Hepatocyte (in vitro differentiated cells): ENCODE measurements around the gene TULP4. TPM values are rescaled to one million over a fixed set of nuclear protein-coding genes. Genes with fewer than 3 reads are reported as not detected.

ENCODE experiments used
- DNase-seq: peaks from one replicate; pipeline ENCODE4 v3.0.0-alpha.2; 2016; ENCODE audit warnings: low spot score
- H2AFZ ChIP-seq: fragments of 200-600 bp; sonication (generic); 2 replicates; pipeline ENCODE4 v1.6.0; 2016; ENCODE audit warnings: antibody characterized with exemption, mild to moderate bottlenecking
- H3K27ac ChIP-seq: fragments of 200-600 bp; sonication (generic); 2 replicates; pipeline ENCODE4 v1.5.1; 2016; ENCODE audit warnings: mild to moderate bottlenecking
- H3K27me3 ChIP-seq: fragments of 200-600 bp; sonication (generic); 2 replicates; pipeline ENCODE4 v1.6.1; 2016
- H3K36me3 ChIP-seq: fragments of 200-600 bp; sonication (generic); replicated peaks from 2 replicates; pipeline ENCODE4 v1.5.1; 2016; ENCODE audit warnings: low read depth; ENCODE audit not compliant: insufficient read depth
- H3K4me1 ChIP-seq: fragments of 200-600 bp; sonication (generic); 2 replicates; pipeline ENCODE4 v1.5.1; 2016; ENCODE audit warnings: mild to moderate bottlenecking, moderate library complexity; ENCODE audit not compliant: insufficient read depth
- H3K4me2 ChIP-seq: fragments of 200-600 bp; sonication (generic); 2 replicates; pipeline ENCODE4 v1.6.0; 2016
- H3K4me3 ChIP-seq: fragments of 200-600 bp; sonication (generic); 2 replicates; pipeline ENCODE4 v1.5.1; 2016; ENCODE audit warnings: mild to moderate bottlenecking
- H3K79me2 ChIP-seq: fragments of 200-600 bp; sonication (generic); 2 replicates; pipeline ENCODE4 v1.6.0; 2017; ENCODE audit warnings: mild to moderate bottlenecking
- H3K9me2 ChIP-seq: fragments of 200-600 bp; sonication (generic); replicated peaks from 2 replicates; pipeline ENCODE4 v1.6.0; 2017; ENCODE audit warnings: mild to moderate bottlenecking; ENCODE audit not compliant: insufficient read depth
- H3K9me3 ChIP-seq: fragments of 200-600 bp; sonication (generic); 2 replicates; pipeline ENCODE4 v1.5.1; 2016; ENCODE audit warnings: low read depth, mild to moderate bottlenecking
- H4K20me1 ChIP-seq: fragments of 200-600 bp; sonication (generic); 2 replicates; pipeline ENCODE4 v1.6.0; 2016; ENCODE audit warnings: mild to moderate bottlenecking; ENCODE audit not compliant: insufficient read depth, poor library complexity, severe bottlenecking
- CTCF ChIP-seq: fragments of 200-600 bp; sonication (generic); IDR thresholded peaks from 2 replicates; pipeline ENCODE4 v1.5.1; 2016; ENCODE audit warnings: antibody characterized with exemption, mild to moderate bottlenecking; ENCODE audit not compliant: poor library complexity
- EZH2 ChIP-seq: fragments of 200-600 bp; sonication (generic); IDR thresholded peaks from 2 replicates; pipeline ENCODE4 v1.6.1; 2016; ENCODE audit warnings: antibody characterized with exemption, mild to moderate bottlenecking, borderline replicate concordance
- EZH2phosphoT487 ChIP-seq: fragments of 200-600 bp; sonication (generic); IDR thresholded peaks from one replicate; pipeline ENCODE4 v1.6.1; 2018; ENCODE audit warnings: antibody characterized with exemption, mild to moderate bottlenecking, low read depth, moderate library complexity; ENCODE audit not compliant: unreplicated experiment, severe bottlenecking
- WGBS: methylation state at CpG from one replicate; pipeline ENCODE4 v1.1.6; 2016; ENCODE audit warnings: low lambda C conversion rate; ENCODE audit errors: missing lambda C conversion rate; 5-methylcytosine and 5-hydroxymethylcytosine counted together
- polyA plus RNA-seq: library from polyadenylated mRNA; unstranded; fragments of >200 nt; fragmentation: Nextera tagmentation; extraction: Ambion mirVana; gene quantifications from 2 replicates; pipeline ENCODE4 v1.2.1, GENCODE V29; 2016
- total RNA-seq: library from RNA; depleted of rRNA; stranded (reverse); fragments of >200 nt; gene quantifications from 2 replicates; pipeline ENCODE4 v1.2.3, GENCODE V29; 2014

The TULP4 gene
- total and polyA plus RNA-seq, 2 experiments from 2014 or later = 30.1 to 129 TPM

- no peak for DNase-seq
- TF ChIP-seq EZH2 = no peak
- TF ChIP-seq EZH2phosphoT487 = no peak
- TF ChIP-seq CTCF = no peak
- H3K79me2 ChIP-seq = no peaks in the 10 kb centered on the region
- no peaks in the 10 kb centered on the region for H3K9me3 ChIP-seq
- no peak overlapping the region for H3K4me2 ChIP-seq
- no peak overlapping the region for H2AFZ ChIP-seq
- WGBS = 78% methylated on average over 2 of the region's 2 CpGs
- H3K4me3 ChIP-seq = no peak overlapping the region
- H3K4me1 ChIP-seq = peaks cover 3% of the 10 kb centered on the region
- no peak overlapping the region for H3K27ac ChIP-seq
- no peaks in the 10 kb centered on the region for H3K27me3 ChIP-seq
- no peaks in the 10 kb centered on the region for H3K9me2 ChIP-seq
- no peaks in the 10 kb centered on the region for H4K20me1 ChIP-seq
- H3K36me3 ChIP-seq = no peaks in the 10 kb centered on the region
Measured at GRCh38 chr6:158461954-158462353, 149.7 kb downstream of the TULP4 start.

- Histone ChIP-seq H3K9me2 (no peaks in the 10 kb centered on the region), H3K9me3 (no peaks in the 10 kb centered on the region), H3K27me3 (no peaks in the 10 kb centered on the region), H3K27ac (no peak overlapping the region), H4K20me1 (no peaks in the 10 kb centered on the region), H3K4me1 (peaks cover 9% of the 10 kb centered on the region), H3K36me3 (no peaks in the 10 kb centered on the region), H2AFZ (no peak overlapping the region), H3K79me2 (no peaks in the 10 kb centered on the region), H3K4me2 (no peak overlapping the region), H3K4me3 (no peak overlapping the region)
- no peak for TF ChIP-seq EZH2phosphoT487
- no peak for TF ChIP-seq CTCF
- no peak for TF ChIP-seq EZH2
- no peak for DNase-seq
- 88% methylated on average over 9 of the region's 9 CpGs for WGBS
Measured at GRCh38 chr6:158464483-158464882, 152.2 kb downstream of the TULP4 start.

DNA sequence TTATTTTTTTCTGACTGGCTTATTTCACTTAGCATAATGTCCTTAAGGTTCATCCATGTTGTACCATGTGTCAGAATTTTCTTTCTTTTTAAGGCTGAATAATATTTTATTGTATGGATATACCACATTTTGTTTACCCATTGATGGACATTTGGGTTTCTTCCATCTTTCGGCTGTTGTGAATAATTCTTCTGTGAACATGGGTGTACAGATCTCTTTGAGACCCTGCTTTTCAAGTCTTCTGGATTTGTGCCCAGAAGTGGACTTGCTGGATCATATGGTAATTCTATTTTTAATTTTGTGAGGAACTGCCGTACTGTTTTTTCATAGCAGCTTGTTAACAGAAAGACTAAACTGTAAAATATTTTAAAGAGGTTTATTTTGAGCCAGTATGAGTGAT lies 153.0 kb downstream of the TULP4 start:
- Histone ChIP-seq H3K27me3 (no peaks in the 10 kb centered on the region), H3K27ac (no peak overlapping the region), H3K9me3 (no peaks in the 10 kb centered on the region), H3K4me2 (no peak overlapping the region), H3K4me1 (peaks cover 9% of the 10 kb centered on the region), H3K79me2 (no peaks in the 10 kb centered on the region), H3K9me2 (no peaks in the 10 kb centered on the region), H2AFZ (no peak overlapping the region), H3K36me3 (no peaks in the 10 kb centered on the region), H3K4me3 (no peak overlapping the region), H4K20me1 (no peaks in the 10 kb centered on the region)
- DNase-seq = no peak
- TF ChIP-seq CTCF (no peak), EZH2phosphoT487 (no peak), EZH2 (no peak)
- WGBS = 89% methylated on average over 2 of the region's 2 CpGs

DNA sequence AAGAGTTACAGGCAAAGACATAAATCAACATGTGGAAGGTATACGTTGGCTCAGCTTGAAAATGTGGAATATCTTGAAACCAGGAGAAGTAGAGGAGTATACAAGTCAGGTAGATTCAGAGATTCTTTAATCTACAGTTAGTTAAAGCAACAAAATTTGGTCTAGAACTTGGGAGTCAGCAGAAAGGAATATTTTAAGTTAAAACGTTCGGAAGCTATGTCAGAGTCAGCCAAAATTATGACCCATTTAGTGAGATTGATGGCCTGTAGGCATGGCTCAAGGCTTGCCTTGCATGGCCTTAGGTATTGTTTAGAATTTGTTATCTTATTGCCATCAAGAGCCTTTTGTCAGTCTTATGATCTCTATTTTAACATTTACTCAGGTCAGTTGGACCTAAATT lies 153.5 kb downstream of the TULP4 start:
- H3K27me3 ChIP-seq = no peaks in the 10 kb centered on the region
- no peak overlapping the region for H2AFZ ChIP-seq
- DNase-seq = no peak
- H3K36me3 ChIP-seq = no peaks in the 10 kb centered on the region
- no peaks in the 10 kb centered on the region for H3K79me2 ChIP-seq
- peaks cover 9% of the 10 kb centered on the region for H3K4me1 ChIP-seq
- H3K9me2 ChIP-seq = no peaks in the 10 kb centered on the region
- H3K27ac ChIP-seq = no peak overlapping the region
- WGBS = 67% methylated on average over 3 of the region's 3 CpGs
- H3K4me2 ChIP-seq = no peak overlapping the region
- TF ChIP-seq CTCF (no peak), EZH2phosphoT487 (no peak), EZH2 (no peak)
- H4K20me1 ChIP-seq = no peaks in the 10 kb centered on the region
- H3K4me3 ChIP-seq = no peak overlapping the region
- no peaks in the 10 kb centered on the region for H3K9me3 ChIP-seq
